CD1c-positive myeloid dendritic cell (primary cell): ENCODE results near the gene TOX3.

ENCODE experiments used
- DNase-seq: peaks from one replicate; pipeline ENCODE4 v3.0.0-alpha.2; 2016; ENCODE audit errors: extremely low spot score

The TOX3 gene

GRCh38 chr16:52398021-52398420, 148.9 kb downstream of the TOX3 start:
- no peak for DNase-seq

DNA sequence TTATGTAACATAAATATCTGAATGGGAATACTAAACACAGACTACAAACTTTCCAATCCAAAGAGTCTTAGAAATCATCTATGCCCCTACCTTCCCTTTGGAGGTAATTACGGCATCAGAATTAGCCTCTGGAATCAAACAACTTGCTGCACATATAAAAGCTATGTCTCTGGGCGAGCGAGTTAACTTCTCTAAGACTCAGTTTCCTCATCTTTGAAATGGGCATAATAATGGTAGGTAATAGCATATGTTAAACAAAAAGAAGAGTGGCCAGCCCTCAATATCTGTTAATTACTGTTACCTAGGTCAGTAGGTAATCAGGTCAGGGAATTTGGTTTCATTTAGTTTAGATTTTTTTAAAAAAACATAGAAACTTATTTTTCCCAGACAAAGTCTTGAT, 153.5 kb downstream of the TOX3 start:
- DNase-seq = no peak

- DNase-seq = no peak
Observed at GRCh38 chr16:52389045-52389444, 157.9 kb downstream of the TOX3 start.
